SK-N-MC (cell line): Measurements from ENCODE around the gene MPG.

ENCODE experiments used
- DNase-seq: peaks from one replicate; pipeline ENCODE4 v3.0.0-alpha.2; 2011; ENCODE audit warnings: low read depth, low spot score
- H3K27ac ChIP-seq: fragments of 200-600 bp; sonication (generic); 2 replicates; pipeline ENCODE4 v1.5.1; 2016; ENCODE audit warnings: mixed run types
- H3K36me3 ChIP-seq: fragments of 200-600 bp; sonication (generic); 2 replicates; pipeline ENCODE4 v1.6.1; 2017; ENCODE audit warnings: antibody characterized with exemption, low read length, mixed read lengths; ENCODE audit not compliant: insufficient read depth
- H3K4me3 ChIP-seq: fragments of 200-600 bp; sonication (generic); 2 replicates; pipeline ENCODE4 v1.5.1; 2016
- H3K9ac ChIP-seq: fragments of 200-600 bp; sonication (generic); 2 replicates; pipeline ENCODE4 v1.8.0; 2017; ENCODE audit warnings: mixed run types, mixed read lengths; ENCODE audit not compliant: insufficient read length
- H3K9me3 ChIP-seq: fragments of 200-600 bp; sonication (generic); 2 replicates; pipeline ENCODE4 v1.6.1; 2017; ENCODE audit warnings: low read depth, mild to moderate bottlenecking, antibody characterized with exemption, low read length, moderate library complexity, mixed read lengths
- EZH2 ChIP-seq: fragments of 200-600 bp; sonication (generic); IDR thresholded peaks from one replicate; pipeline ENCODE4 v1.6.1; 2017; ENCODE audit warnings: antibody characterized with exemption
- FOXP2 ChIP-seq: optimal IDR thresholded peaks from 2 replicates; pipeline ENCODE3; 2011; ENCODE audit warnings: mild to moderate bottlenecking, moderate library complexity; ENCODE audit not compliant: insufficient read depth; ENCODE audit errors: extremely low read length, control extremely low read depth
- POLR2AphosphoS5 ChIP-seq: IDR thresholded peaks from 2 replicates; pipeline ENCODE4 v1.6.1; 2012; ENCODE audit warnings: mild to moderate bottlenecking, low read depth, low read length, borderline replicate concordance

MPG gene

DNA sequence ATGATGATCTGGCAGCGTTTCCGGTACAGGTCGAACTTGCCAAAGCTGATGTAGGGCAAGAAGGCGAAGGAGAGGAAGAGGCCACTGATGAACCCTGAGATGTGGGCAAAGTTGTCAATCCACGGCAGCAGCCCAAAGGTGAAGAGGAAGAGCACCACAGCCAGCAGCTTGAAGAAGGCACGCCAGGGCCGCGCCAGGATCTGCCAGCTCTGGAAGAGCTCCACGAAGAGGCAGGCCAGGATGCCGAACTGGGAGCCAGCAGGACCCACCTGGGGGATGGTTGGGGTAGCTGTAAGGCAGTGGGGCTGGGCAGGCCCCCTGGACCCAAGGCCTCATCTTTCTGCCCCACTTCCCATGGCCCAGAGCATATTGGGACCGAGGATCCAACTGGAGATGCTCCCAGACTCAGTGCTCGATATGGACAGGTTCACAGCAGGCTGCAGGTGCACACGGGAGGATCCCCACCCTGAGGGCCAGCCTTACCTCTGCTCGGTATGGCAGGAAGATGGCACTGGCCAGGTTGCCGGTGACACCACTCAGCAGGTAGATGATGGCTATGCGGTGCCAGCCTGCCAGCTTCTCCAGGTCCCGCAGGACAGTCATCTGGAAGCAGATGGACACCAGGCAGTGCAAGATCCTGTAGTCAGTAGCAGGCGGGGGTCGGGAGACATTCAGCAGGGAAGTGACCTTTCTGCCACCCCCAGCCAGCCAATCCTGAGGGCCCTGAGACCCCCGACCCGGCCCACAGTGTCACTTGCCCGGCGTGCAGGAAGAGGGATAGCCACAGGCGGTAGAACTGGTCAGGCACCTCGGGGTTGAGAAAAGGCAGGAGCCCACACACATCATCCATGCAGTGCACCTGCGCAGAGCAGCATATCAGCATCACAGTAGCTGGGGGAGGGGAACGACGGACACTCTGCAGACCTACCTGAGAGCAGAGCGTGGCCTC, 19.3 kb upstream of the MPG start:
- no peak overlapping the region for H3K9ac ChIP-seq

DNA sequence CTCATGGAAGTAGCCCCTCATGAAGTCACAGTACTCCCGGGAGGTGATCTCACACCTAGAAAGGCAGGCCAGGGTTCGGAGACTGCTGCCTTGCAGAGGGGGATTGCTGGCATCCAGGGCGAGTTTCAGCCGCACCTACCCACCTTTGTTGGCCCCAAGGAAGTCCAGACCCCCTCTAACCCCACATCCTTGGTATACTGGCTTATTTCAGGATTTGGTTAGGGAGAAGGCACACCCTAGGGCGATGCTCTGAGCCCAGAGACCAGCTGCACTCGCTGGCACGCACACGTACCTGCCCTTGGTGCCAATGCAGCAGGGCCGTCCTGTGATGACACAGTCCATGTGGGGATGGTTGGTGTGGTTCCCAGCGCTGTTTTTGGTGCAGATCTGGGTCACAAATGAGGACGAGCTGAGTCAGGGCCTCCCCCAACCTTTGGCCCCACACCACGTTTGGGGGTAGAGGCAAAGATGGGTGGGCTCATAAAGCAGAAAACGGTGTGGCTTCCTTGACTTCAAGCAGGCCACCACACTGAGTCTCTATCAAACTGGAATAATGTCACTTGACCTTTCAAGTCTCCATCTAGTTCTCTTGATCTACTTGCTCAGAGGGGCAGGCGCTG, 18.5 kb upstream of the MPG start:
- Histone ChIP-seq H3K9me3 (no peaks in the 10 kb centered on the region), H3K9ac (no peak overlapping the region), H3K36me3 (peaks cover 22% of the 10 kb centered on the region; the same call in 1 of the 2 replicates), H3K27ac (no peak overlapping the region), H3K4me3 (no peak overlapping the region)
- TF ChIP-seq POLR2AphosphoS5 = no peak
- TF ChIP-seq FOXP2 = no peak
- TF ChIP-seq EZH2 = no peak
- no peak for DNase-seq

More for the DNA sequence above, 19.3 kb upstream of the MPG start:
- no peak overlapping the region for H3K4me3 ChIP-seq
- TF ChIP-seq FOXP2 = no peak
- no peak for TF ChIP-seq EZH2
- no peak for TF ChIP-seq POLR2AphosphoS5
- no peaks in the 10 kb centered on the region for H3K9me3 ChIP-seq
- no peak overlapping the region for H3K27ac ChIP-seq
- DNase-seq = no peak
- H3K36me3 ChIP-seq = peaks cover 22% of the 10 kb centered on the region; the same call in 1 of the 2 replicates

DNA sequence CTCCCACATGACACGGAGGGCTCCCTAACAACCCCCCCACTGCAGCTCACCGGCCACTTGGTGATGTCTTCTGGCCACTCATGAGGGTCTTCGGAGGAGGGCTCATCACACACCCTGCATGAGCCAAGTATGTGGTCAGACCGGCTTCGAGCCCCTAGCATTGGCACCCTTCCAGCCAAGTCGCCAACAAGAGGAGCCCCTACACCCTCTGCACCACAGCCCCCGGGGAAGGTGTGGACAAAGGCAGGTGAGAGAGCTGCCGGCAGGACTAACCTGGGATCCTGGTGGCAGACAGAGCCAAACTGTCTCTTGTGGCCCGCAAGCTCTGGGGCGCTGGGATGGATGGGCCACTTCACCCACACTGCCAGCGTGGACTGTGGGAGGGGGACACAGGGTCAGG, 17.9 kb upstream of the MPG start:
- DNase-seq = no peak
- H3K4me3 ChIP-seq = no peak overlapping the region
- no peak for TF ChIP-seq POLR2AphosphoS5
- no peak for TF ChIP-seq FOXP2
- TF ChIP-seq EZH2 = no peak
- H3K36me3 ChIP-seq = peaks cover 22% of the 10 kb centered on the region; the same call in 1 of the 2 replicates
- no peaks in the 10 kb centered on the region for H3K9me3 ChIP-seq
- H3K9ac ChIP-seq = no peak overlapping the region
- H3K27ac ChIP-seq = no peak overlapping the region

DNA sequence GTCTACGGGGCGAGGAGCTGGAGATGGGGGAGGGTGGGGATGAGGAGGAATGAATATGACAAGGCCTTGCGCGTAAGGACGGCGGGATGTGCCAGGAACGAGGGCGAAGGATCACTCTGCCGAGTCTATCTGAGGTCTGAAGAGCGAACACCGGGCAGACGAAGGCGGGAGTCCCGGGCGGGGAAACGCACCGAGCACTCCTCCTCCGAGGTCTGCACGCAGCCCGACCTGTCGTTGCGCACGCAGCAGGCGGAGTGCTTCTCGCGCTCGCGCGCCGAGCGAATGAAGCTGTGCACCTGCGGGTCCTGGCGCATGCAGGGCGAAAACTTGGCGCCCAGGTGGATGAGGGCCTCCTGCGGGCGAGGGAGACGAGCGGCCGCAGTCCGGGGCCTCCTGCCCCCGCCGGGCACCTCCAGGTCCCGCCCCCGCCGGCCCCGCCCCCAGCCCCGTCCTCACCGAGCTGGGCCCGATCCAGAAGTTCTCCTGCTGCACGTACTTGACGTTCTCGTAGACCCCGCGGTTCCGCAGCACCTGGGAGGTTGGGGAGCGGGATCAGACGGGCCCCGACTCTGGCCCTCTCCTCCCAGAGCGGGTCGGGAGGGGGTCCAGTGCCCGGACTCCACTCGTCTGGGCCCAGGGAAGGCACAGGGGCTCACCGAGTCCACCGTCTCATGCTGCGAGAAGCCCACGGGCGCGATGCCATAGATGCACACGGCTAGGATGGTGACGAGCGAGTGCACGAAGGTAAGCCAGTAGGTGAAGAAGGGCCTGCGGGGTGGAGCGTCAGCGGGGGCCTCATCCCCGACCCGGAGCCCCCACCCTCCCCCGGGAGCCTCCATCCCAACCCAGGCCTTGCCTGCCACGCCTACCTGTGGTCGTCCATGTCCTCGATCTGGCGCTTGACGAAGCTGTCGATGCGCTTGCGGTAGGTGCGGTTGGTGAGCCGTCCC, 16.8 kb upstream of the MPG start:
- no peaks in the 10 kb centered on the region for H3K9me3 ChIP-seq
- H3K36me3 ChIP-seq = peaks cover 18% of the 10 kb centered on the region; the same call in 1 of the 2 replicates
- no peak for TF ChIP-seq EZH2
- TF ChIP-seq FOXP2 = no peak
- TF ChIP-seq POLR2AphosphoS5 = no peak
- no peak for DNase-seq
- H3K4me3 ChIP-seq = no peak overlapping the region
- H3K27ac ChIP-seq = no peak overlapping the region
- H3K9ac ChIP-seq = no peak overlapping the region

DNA sequence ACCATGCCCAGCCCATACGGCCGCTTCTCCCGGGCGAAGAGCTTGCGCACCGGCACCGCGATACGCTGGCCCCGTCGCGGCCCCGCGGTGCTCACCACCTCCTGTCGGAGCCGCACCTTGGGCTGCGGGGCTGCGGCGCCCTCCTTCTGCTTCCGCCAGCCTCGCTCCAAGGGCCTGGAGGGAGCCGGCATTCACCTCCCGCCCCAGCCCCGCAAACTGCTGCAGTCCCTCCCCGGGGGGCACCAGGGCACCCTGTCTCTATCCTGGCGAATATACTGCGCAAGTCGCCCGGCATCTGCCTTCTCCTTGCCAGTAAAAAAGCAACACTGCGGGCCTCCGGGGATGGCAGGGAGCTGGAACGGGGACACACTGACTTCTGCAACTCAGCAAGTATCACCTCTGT, 16.1 kb upstream of the MPG start:
- TF ChIP-seq EZH2 (no peak), POLR2AphosphoS5 (no peak), FOXP2 (no peak)
- Histone ChIP-seq H3K4me3 (no peak overlapping the region), H3K9ac (no peak overlapping the region), H3K36me3 (peaks cover 12% of the 10 kb centered on the region; the same call in 1 of the 2 replicates), H3K9me3 (no peaks in the 10 kb centered on the region), H3K27ac (no peak overlapping the region)
- no peak for DNase-seq

DNA sequence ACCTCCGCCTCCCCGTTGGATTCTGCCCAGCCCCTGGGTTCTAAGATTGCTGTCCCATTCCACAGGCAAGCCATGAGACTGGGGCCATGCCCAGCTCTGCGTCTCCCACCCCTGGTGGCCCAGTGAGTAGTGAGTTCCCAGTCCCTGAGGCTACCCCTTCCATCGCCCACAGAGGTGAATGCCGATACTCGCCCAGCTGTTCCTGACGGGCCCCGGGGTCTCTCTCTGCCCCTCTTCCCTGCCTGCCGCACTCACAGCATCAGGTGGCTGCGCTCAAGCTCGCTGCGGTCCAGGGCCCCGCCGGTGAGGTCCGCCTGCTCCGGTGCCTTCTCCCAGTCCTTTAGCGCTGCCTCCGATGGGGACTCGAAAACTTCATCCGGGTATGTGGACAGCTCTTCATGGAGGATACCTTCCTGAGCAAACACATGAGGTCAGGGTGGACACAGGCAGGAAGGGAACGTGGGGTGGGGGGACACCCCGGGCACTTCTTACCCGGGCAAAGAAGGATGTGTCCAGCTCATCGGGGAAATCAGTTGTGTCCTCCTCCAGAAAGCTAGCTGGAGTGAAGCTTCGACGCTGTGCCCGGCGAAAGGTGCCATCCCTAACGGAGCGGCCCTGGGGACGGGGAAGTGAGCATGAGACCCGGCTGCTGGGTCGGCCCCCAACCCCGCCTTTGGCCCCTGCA, 15.6 kb upstream of the MPG start:
- peaks cover 6% of the 10 kb centered on the region; the same call in 1 of the 2 replicates for H3K36me3 ChIP-seq
- TF ChIP-seq POLR2AphosphoS5 (no peak), FOXP2 (no peak), EZH2 (no peak)
- no peak overlapping the region for H3K9ac ChIP-seq
- no peak for DNase-seq
- H3K9me3 ChIP-seq = no peaks in the 10 kb centered on the region
- H3K27ac ChIP-seq = no peak overlapping the region
- no peak overlapping the region for H3K4me3 ChIP-seq

DNA sequence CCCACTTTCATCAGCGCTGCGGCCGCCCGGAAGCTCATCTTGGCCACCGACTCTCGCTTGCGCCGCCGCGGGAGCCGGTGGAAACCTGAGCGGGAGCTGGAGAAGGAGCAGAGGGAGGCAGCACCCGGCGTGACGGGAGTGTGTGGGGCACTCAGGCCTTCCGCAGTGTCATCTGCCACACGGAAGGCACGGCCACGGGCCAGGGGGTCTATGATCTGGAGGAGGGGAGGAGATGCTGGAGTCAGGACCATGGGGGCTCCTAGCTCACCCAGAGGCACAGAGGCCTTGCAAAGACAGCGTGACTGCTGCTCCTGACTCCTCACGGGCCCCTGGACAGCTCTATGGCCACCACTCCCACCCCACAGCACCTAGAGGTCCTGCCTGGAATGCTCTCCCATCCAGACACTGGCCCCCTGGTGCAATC, 15.0 kb upstream of the MPG start:
- H3K4me3 ChIP-seq = no peak overlapping the region
- H3K9me3 ChIP-seq = no peaks in the 10 kb centered on the region
- TF ChIP-seq EZH2 = no peak
- TF ChIP-seq POLR2AphosphoS5 = no peak
- TF ChIP-seq FOXP2 = no peak
- no peak for DNase-seq
- peaks cover under 1% of the 10 kb centered on the region; the same call in 1 of the 2 replicates for H3K36me3 ChIP-seq
- H3K9ac ChIP-seq = no peak overlapping the region
- no peak overlapping the region for H3K27ac ChIP-seq
